B cell (primary cell): Measurements from ENCODE around the gene GULP1. TPM values are rescaled to one million over a fixed set of nuclear protein-coding genes. Genes with fewer than 3 reads are reported as not detected.

Source experiments
- ATAC-seq: fragments of 200-7000 bp; cut with Tn5 transposase; one replicate; pipeline ENCODE4 v1.10.0; 2021; ENCODE audit warnings: low read depth, mild to moderate bottlenecking, moderate number of reproducible peaks, moderate library complexity
- CTCF ChIA-PET: fragments of 350-600 bp; sonication (Branson Sonifier 250); formaldehyde crosslinking; loops from one replicate; lab custom pipeline; 2021; ENCODE audit warnings: antibody characterized with exemption, inconsistent platforms; lab: Charles Lee
- POLR2A ChIA-PET: fragments of 350-600 bp; sonication (Branson Sonifier 250); formaldehyde crosslinking; loops from one replicate; lab custom pipeline; 2021; ENCODE audit warnings: antibody characterized with exemption; lab: Charles Lee
- DNase-seq: peaks from one replicate; pipeline ENCODE4 v3.0.0; 2013
- H2AFZ ChIP-seq: 2 replicates; pipeline ENCODE4 v1.6.1; 2012; ENCODE audit warnings: mild to moderate bottlenecking, low read depth, low read length; ENCODE audit not compliant: insufficient read depth, poor library complexity, severe bottlenecking
- H3K27ac ChIP-seq, 2 donors: 1 replicate in 1 of 2; 2 replicates in 1 of 2; pipeline ENCODE4 v1.5.1; 2012 to 2013; ENCODE audit warnings: low read length in 2 of 2, mild to moderate bottlenecking in 2 of 2, moderate library complexity in 1 of 2
- H3K27me3 ChIP-seq, 4 experiments: fragments of 200-600 bp in 1 of 4; sonication (generic) in 1 of 4; replicated peaks in 1 of 4; 1 replicate in 2 of 4; 2 replicates in 2 of 4; pipeline versions ENCODE4 v1.6.1 to v1.7.0; 2013 to 2016; ENCODE audit warnings: low read length in 3 of 4, mild to moderate bottlenecking in 2 of 4, mixed read lengths in 1 of 4, moderate library complexity in 1 of 4; ENCODE audit not compliant: insufficient read depth in 4 of 4, control insufficient read depth in 3 of 4; ENCODE audit errors: control extremely low read depth in 1 of 4
- H3K36me3 ChIP-seq, 2 experiments: replicated peaks in 1 of 2; 1 replicate in 1 of 2; 2 replicates in 1 of 2; pipeline versions ENCODE4 v1.6.1 to v1.7.1; 2013; ENCODE audit warnings: low read length in 1 of 2; ENCODE audit not compliant: insufficient read depth in 2 of 2, control insufficient read depth in 1 of 2; ENCODE audit errors: control extremely low read depth in 1 of 2, extremely low read depth in 1 of 2
- H3K4me1 ChIP-seq, 2 donors: fragments of 200-600 bp in 1 of 2; sonication (generic) in 1 of 2; 1 replicate in 1 of 2; 2 replicates in 1 of 2; pipeline versions ENCODE4 v1.5.1 to v1.6.1; 2013 to 2017; ENCODE audit warnings: low read length in 2 of 2; ENCODE audit not compliant: control insufficient read depth in 2 of 2, insufficient read depth in 2 of 2
- H3K4me2 ChIP-seq: replicated peaks from 2 replicates; pipeline ENCODE3; 2012; ENCODE audit warnings: mild to moderate bottlenecking, low read depth, low read length; ENCODE audit not compliant: poor library complexity, severe bottlenecking
- H3K4me3 ChIP-seq, 5 experiments: fragments of 200-600 bp in 1 of 5; sonication (generic) in 1 of 5; 1 replicate in 3 of 5; 2 replicates in 2 of 5; pipeline versions ENCODE4 v1.5.1 to v1.7.0; 2011 to 2016; ENCODE audit warnings: low read length in 4 of 5, mild to moderate bottlenecking in 4 of 5, low read depth in 2 of 5, control low read depth in 1 of 5, moderate library complexity in 1 of 5; ENCODE audit not compliant: insufficient read depth in 1 of 5; ENCODE audit errors: control extremely low read depth in 1 of 5, extremely low read depth in 1 of 5
- H3K79me2 ChIP-seq: fragments of 200-600 bp; sonication (generic); one replicate; pipeline ENCODE4 v1.6.0; 2016; ENCODE audit warnings: low read length; ENCODE audit not compliant: control insufficient read depth, insufficient read depth
- H3K9ac ChIP-seq: fragments of 200-600 bp; sonication (generic); 2 replicates; pipeline ENCODE4 v1.6.1; 2017; ENCODE audit warnings: mild to moderate bottlenecking, low read length, moderate library complexity
- H3K9me3 ChIP-seq, 3 donors: one replicate each; pipeline versions ENCODE4 v1.6.1 to v1.7.1; 2013; ENCODE audit warnings: low read length in 2 of 3; ENCODE audit not compliant: control insufficient read depth in 2 of 3, insufficient read depth in 1 of 3; ENCODE audit errors: control extremely low read depth in 1 of 3
- H4K20me1 ChIP-seq: 2 replicates; pipeline ENCODE4 v1.6.0; 2012; ENCODE audit warnings: mild to moderate bottlenecking, low read length; ENCODE audit not compliant: insufficient read depth, control insufficient read depth, poor library complexity, severe bottlenecking
- H3K27ac Mint-ChIP-seq: one replicate; pipeline ENCODE4 v1.8.0; 2021; ENCODE audit warnings: mixed read lengths
- H3K27me3 Mint-ChIP-seq: one replicate; pipeline ENCODE4 v1.8.0; 2021; ENCODE audit warnings: mixed read lengths
- H3K4me1 Mint-ChIP-seq: one replicate; pipeline ENCODE4 v1.8.0; 2021; ENCODE audit warnings: mixed read lengths
- H3K4me3 Mint-ChIP-seq: one replicate; pipeline ENCODE4 v1.8.0; 2021; ENCODE audit warnings: mixed read lengths
- H3K9me3 Mint-ChIP-seq: one replicate; pipeline ENCODE4 v1.8.0; 2022; ENCODE audit warnings: mixed read lengths; ENCODE audit not compliant: insufficient read depth
- CTCF ChIP-seq: fragments of 200-600 bp; IDR thresholded peaks from one replicate; pipeline ENCODE4 v1.8.0; 2022; ENCODE audit warnings: antibody characterized with exemption, mild to moderate bottlenecking
- EZH2 ChIP-seq: IDR thresholded peaks from 2 replicates; pipeline ENCODE4 v1.6.1; 2012; ENCODE audit warnings: borderline replicate concordance, low read depth, mild to moderate bottlenecking, moderate library complexity, low read length; ENCODE audit not compliant: insufficient read depth, poor library complexity, severe bottlenecking
- WGBS: methylation state at CpG from one replicate; pipeline ENCODE4 v1.1.5; 2013; ENCODE audit warnings: missing lambda C conversion rate; ENCODE audit not compliant: insufficient coverage; 5-methylcytosine and 5-hydroxymethylcytosine counted together
- intact Hi-C: fragments of 100-400 bp; cut with micrococcal nuclease; formaldehyde crosslinking; loops from one replicate; pipeline ENCODE4 v1.10.0; 2022
- polyA plus RNA-seq: library from polyadenylated mRNA; depleted of rRNA; stranded (reverse); fragments of >200 nt; gene quantifications from 2 replicates; pipeline ENCODE4 v1.2.3, GENCODE V29; 2012
- total RNA-seq, 2 donors: library from RNA; stranded (reverse); fragments of 120-200 nt in 1 of 2; gene quantifications; 1 replicate in 1 of 2; 2 replicates in 1 of 2; pipeline versions ENCODE4 v1.2.3 to v1.2.4, GENCODE V29; 2013 to 2022

Gene GULP1
- total and polyA plus RNA-seq, 2 donors (not counting 1 experiment from before 2014, with no cell fraction given) = not detected

- ChIA-PET POLR2A (no interaction called here), CTCF (no interaction called here)
- Mint-ChIP-seq H3K27ac (no peak overlapping the region), H3K4me1 (no peaks in the 10 kb centered on the region), H3K9me3 (no peaks in the 10 kb centered on the region), H3K27me3 (no peaks in the 10 kb centered on the region), H3K4me3 (no peak overlapping the region)
- intact Hi-C loops = no loop called here
- Histone ChIP-seq H3K79me2 (no peaks in the 10 kb centered on the region), H3K27ac (no peak overlapping the region), H3K4me3 (no peak overlapping the region), H4K20me1 (no peaks in the 10 kb centered on the region), H3K9ac (no peak overlapping the region), H3K36me3 (no peaks in the 10 kb centered on the region), H3K4me2 (no peak overlapping the region), H3K9me3 (peaks cover 0 to 2% (median 0%) of the 10 kb centered on the region in 3 donors), H3K27me3 (no peaks in the 10 kb centered on the region), H2AFZ (no peak overlapping the region), H3K4me1 (no peaks in the 10 kb centered on the region)
- DNase-seq = no peak
- ATAC-seq = no peak
- no peak for TF ChIP-seq CTCF
- TF ChIP-seq EZH2 = no peak
Measured at GRCh38 chr2:188345426-188345825, 53.8 kb downstream of the GULP1 start.

- no peaks in the 10 kb centered on the region for H3K4me1 ChIP-seq
- Mint-ChIP-seq H3K9me3 (no peaks in the 10 kb centered on the region), H3K27me3 (no peaks in the 10 kb centered on the region), H3K27ac (no peak overlapping the region), H3K4me1 (no peaks in the 10 kb centered on the region), H3K4me3 (no peak overlapping the region)
- H3K27ac ChIP-seq = no peak overlapping the region
- H3K4me2 ChIP-seq = no peak overlapping the region
- H3K79me2 ChIP-seq = no peaks in the 10 kb centered on the region
- no peak for DNase-seq
- no peak overlapping the region for H2AFZ ChIP-seq
- intact Hi-C loops = no loop called here
- no CpG with 5 or more reads among the region's 3 CpGs for WGBS
- no peak for TF ChIP-seq EZH2
- TF ChIP-seq CTCF = no peak
- ChIA-PET POLR2A (no interaction called here), CTCF (no interaction called here)
- H3K9ac ChIP-seq = no peak overlapping the region
- H3K36me3 ChIP-seq = no peaks in the 10 kb centered on the region
- no peak overlapping the region for H3K4me3 ChIP-seq
- H3K27me3 ChIP-seq = no peaks in the 10 kb centered on the region
- H3K9me3 ChIP-seq = no peaks in the 10 kb centered on the region
- H4K20me1 ChIP-seq = no peaks in the 10 kb centered on the region
- no peak for ATAC-seq
Measured at GRCh38 chr2:188345831-188346458, 54.3 kb downstream of the GULP1 start.
